Stimulated activated CD4-positive, alpha-beta T cell treated with anti-CD3 and anti-CD28 coated beads, Interleukin-1b, Interleukin-23, amount 100 ng/mL, for 48 hours (primary cell): ENCODE data around the gene ZNF275.
"Not testable (repeated sequence)": the region's sequence is repeated elsewhere in the genome, so short reads cannot be mapped to it uniquely, and the experiment has no call there.

ENCODE experiments used
- DNase-seq: peaks from one replicate; pipeline ENCODE4 v3.0.0-alpha.2; 2020

The ZNF275 gene, protein sequence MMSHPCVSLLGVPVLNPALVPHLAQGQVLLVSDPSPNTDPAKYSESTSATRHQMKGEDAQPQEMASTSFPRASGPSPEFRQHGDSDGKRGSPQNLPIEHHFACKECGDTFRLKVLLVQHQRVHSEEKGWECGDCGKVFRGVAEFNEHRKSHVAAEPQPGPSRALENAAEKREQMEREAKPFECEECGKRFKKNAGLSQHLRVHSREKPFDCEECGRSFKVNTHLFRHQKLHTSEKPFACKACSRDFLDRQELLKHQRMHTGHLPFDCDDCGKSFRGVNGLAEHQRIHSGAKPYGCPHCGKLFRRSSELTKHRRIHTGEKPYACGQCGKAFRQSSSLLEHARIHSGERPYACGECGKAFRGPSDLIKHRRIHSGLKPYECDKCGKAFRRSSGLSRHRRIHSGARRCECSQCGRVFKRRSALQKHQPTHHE

DNA sequence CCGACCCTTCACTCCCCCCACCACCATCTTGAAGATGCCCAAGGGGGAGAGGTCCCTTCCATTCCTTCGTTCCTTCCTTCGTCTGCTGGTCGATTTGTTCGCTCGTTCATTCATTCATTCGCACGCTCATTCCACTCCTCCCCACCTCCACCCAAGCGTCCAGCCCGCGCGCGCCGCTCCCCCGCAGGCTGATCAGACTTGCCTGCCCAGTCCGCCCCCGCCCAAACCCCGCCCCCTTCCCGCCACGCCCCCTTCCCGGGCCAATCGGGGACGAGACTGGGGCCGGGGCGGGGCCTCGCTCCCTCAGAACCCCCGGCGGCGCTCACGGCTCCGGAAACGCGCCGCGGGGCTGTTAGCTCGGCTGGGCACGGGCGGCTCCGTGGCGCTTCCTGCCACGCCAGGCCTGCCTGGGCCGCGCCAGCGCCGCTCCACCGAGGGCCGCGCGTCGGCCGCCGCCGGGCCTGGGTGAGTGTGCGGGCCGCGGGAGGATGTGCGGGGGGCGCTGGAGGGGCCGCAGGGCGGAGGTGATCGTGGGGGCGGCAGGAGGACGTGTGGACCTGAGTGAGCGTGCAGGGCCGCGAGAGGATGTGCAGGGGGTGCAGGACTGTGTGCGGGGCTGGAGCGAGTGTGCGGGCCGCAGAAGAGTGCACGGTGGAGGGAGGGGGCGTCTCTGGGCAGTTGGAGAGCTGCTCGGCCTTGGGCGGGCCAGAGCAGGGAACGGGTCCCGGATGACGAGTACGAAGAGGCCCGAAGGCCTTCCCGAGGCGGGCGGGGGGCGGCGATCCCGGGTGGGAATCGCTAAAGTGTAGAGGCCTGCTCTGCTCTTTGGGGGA is at the start of gene ZNF275:
ZNF275 (plus strand) TSS at position 333 of the 833 bp plus-strand sequence. CDS start 2,527 bp downstream, outside the sequence.
- peak; percentile 77 for DNase-seq

DNA sequence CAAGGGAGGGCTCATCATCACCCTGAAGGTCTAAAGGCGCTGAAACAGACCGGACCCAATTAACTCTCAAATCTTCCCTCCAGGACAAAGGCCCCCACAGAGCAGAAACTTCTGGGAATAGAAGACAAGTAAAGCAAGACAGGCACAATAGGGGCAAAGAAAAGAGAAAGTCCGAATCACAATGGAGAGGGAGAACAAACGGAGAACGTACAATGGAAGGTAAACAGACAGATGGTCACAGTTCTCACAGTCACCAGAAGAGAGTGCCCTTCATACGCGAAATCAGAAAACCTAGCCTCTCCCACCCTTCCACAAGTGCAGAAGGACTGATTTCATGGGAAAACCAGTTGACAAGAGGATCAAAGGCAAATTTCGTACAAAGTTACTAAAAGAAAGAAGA is 48.3 kb upstream of the ZNF275 start:
- not testable (repeated sequence) for DNase-seq

DNA sequence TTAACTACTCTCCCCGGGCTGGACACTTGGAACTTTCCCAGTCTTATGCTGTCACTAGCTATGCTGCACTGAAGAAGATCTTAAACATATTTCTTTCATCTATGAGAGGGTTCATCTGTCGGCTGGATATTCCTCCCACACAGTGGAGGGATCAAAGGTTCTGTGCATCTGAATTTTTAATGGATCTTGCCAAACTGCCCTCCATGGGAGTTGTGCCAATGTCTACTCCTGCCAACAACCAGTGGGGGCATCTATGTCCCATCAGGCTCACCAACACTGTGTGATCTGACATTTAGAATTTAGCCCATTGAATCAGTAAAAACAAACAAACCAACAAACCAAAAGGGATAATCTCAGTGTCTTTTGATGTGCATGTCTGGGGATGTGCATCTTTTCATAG is 45.1 kb upstream of the ZNF275 start:
- DNase-seq, result not testable (repeated sequence)

DNA sequence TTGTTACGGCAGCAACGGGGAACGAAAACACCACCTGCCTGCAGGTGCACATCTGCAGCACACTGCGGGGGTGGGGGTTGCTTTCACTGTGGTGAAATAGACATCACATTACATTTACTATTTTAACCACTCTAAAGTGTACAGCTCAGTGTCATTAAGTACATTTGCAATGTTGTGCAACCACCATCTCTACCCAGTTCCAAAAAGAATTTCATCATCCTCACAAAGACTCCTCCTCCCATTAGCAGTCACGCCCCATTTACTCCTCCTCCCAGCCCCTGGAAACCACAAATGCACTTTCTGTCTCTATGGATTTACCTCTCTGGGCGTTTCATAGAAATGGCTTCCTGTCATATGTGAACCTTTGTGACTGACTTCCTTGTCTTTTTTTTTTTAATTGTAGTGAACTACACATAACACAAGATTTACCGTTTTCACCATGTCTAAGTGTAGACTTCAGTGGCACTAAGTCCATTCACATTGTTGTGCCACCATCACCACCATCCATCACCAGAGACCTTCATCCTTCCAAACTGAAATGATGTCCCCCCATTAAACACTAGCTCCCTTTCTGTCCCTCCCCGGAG is 40.4 kb upstream of the ZNF275 start:
- not testable (repeated sequence) for DNase-seq

DNA sequence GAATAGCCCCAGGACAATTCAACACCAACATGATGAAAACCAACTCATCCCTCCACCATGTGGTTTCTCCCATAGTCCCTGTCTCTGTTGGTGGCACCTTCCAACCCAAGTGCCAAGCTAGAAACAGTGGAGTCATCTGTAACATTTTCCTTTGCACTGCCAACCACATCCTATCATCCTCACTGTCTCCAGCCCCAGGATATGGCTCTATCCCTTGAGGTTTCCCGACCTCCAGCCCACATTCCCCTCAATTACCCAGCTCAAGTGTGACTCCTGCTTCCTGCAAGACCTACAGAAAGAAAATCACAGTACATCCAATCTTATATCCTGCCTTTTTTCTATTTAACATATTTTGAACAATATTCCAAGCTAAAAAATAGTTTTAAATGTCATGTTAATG is 36.6 kb upstream of the ZNF275 start:
- no peak for DNase-seq

DNA sequence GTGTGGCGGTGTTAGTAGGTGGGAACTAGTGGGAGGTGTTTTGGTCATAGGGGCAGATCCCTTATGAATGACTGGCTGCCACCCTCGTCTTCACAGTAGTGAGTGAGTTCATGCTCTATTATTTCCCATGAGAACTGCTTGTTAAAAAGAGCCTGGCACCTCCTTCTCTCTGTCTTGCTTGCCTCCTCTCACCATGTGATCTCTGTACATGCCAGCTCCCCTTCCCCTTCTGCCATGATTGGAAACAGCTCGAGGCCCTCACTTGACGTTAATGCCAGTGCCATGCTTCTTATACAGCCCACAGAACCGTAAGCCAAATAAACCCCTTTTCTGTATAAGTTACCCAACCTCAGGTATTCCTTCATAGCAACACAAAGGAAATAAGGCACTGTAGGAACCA is 34.1 kb upstream of the ZNF275 start:
- no peak for DNase-seq

DNA sequence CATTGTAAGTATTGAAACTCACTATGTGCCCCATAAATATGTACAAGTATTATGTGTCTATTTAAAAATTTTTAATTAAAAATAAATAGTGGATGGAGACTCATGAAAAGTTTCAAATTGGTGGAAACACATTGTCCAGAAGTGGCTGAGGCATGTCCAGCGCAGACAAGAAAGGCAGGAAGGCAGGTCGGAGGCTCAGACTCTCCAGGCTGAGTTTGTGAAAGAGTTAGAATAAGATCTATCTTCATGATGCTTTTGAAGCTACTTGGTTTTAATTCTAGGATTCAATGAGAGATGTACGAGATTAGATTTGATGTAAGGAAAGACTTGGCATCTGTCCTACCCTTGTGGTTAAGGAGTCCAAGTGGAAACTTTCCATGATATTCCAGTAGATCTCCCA is 32.2 kb upstream of the ZNF275 start:
- no peak for DNase-seq

DNA sequence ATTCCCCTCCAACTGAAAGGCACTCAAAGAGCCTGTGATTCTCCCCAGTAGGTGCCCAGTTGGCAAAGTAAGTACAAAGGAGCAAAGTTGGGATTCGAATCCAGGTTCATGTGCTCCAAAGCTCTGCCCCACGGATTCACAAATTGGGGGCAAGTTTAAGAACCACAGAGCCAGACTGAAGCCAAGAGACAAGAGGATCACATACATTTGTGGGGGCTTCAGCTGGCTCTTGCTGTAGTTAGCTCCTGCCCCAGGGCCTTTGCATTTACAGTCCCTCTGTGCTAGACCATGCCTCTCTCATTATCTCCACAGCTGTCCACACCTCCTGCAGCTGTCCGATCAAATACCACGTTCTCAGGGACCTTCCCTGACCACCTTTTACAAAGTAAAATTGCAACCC is 31.2 kb upstream of the ZNF275 start:
- no peak for DNase-seq

DNA sequence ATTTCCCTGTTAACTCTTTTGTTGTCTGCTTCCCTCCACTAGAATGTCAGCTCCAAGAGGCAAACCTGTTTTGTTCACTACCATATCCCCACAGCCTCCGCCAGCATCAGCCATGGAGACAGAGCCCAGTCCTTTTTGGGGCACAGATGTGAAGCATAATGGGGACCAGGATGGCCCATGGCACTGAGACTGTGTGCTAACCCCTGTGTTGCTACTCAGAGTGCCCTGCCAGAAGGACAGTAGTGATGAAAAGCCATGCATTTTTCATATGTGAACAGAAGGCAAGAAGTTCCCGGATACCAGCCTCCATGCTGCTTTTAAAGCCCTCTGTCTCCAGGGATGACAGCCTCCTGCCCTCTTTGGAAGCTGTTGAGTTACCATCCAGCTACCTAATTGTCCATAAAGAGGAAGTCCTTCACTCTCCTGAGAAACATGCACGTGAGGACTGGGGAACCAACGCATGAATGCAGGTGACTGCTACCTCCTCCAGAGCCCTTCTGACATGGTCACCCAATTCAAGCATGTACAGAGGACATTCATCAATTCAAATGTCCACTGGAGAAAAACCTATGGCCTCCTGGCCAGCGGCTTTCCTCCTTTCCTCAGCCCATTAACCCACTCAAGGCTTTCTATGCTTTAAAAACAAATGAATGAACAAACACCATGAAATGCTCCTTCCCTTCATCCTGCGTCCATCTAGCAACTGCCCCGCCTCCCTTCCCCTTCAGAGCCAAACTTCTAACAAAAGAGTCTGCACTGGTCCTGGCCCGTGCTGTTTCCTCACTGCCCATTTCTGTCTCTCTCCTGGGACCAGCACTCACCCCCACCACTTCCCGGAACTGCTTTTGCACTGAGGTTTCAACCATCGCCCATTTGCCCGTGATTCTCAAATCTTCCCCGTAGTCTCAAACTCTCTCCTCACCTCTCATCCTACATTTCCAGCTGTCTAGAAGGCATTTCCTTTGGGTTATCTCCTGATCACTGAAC is 30.4 kb upstream of the ZNF275 start:
- no peak for DNase-seq

DNA sequence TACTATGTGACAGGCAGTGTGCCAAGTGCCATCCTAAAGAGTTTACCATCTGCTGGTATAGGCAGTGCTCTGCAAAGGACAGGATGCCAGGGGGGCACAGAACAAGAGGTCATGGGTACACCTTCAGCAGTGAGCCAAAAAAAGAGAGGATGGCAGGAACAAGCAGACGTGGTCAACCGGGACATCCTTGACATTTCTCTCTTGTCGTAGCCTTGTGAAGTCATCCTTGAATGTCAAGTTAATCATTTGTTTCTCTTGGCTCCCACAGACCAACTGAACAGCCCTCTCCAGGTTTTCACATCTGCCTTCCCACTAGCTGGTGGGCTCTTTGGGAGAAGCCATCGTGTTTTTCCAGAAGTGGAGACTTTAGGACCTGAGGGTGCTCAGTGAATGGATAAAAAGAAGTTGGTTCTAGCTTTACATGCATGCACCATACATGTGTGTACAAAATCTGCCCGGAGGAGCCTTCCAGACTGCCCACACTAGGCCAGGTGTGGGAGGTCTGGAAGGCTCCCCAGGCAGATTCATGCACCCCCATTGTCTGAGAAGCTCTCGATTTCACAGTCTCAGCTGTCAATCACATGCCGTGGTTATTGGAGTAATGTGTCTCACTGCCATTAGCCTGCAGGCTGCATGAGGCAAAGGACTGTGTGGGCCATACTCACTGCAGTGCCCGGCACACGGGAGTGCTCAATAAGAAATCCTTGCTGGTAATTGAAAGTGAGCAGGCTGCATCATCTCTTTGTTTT is 28.8 kb upstream of the ZNF275 start:
- DNase-seq, result no peak

DNA sequence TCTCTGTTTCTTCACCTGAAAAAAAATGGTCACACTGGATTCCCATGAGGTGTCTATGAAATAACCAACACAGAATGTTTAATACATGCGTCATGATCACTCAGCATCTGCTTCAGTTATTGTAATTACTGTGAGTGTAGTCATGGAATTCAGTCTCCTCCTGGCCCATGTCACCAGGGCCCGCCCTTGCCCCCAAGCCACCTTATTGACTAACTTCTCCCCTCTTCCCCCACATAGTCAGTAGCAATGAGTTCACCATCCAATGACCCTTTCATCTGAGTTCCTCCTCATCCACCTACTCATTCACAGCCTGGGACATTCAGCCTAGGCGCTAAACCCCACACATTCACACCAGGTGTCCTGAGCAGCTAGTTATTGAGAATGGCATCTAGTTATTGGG is 28.0 kb upstream of the ZNF275 start:
- no peak for DNase-seq

DNA sequence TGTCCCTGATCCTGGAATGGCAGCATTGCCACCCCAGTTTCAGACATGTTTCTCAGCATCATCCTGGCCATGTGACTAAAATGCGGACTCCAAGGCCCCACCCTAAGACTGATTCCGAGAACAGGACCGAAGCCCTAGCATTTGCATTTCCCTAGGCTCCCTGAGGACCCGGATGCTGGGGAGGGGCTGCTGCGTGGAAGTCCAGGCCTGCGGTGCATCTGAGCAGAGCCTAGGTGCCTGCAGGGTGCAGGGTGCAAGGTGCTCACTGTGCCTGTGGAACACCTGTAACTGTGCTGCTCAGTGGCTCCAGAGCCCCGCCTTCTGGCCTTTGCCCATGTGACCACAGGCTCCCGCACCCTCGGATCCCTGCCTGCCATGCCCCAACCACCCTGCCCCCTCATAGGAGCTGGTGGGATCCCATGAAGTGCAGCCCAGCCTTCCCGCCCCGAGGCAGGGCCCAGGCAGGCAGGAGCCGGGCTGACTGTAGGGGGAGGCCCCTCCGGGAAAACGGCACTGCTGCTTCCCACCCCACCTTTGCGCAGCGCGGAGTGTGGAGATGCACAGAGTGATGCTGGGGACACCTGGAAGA is 27.3 kb upstream of the ZNF275 start:
- DNase-seq, result no peak

DNA sequence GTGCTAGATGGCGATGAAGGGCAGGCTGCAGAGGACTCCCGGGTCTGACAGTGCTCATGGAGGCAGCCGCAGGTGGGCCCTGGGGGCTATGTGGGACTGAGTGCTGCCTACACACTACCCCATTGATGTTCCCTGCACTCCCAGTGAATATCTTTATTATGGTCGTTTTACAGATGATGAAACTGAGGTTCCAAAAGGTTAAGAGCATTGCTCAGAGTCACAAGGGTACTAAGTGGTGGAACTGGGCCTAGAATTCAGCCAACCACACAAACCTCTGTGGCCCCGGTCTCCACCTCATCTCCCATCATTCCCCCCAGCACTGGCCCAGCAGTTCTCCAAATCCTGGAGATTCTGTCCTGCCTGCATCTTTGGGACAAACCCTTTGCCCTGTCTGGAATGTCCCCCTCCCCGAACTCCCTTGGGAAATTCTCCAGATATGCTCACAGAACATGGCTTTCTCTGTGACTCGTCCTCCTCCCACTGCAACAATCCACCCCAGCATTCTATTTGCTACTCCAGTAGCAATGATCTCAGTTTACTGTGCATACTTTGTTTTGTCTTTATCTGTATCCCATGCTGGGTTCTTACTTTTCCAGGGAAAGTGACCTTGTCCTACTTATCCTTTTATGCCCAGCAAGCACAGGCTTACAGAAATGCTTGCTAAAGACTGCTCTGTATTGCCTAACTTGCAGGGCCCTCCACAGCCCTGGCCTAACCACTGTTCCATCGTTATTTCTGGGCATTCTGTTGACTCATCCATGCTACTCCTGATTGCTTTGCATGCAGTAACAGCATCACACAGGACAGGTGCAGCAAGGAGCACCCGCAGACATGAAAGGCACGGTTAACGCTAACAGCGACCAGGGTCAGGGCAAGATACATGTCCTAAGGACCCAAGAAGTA is 26.4 kb upstream of the ZNF275 start:
- DNase-seq, result no peak

DNA sequence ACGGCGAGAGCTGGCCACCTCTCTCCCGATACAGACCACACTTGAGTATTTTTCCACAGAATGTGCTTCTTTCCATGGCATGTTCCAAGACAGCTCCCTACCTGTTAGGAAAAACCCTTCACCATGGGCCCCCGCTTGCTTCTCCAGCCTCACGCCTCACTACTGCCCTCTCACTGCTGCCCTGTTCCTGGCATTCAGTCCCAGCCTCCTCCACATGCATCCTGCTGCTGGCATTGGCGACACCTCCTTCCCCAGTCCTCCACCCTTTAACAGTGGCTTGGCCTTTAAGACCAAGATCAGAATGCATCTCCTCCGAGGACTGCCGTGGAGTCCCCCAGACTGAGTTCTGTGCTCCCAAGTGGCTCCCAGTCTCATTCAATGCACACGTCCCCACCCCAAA is 23.1 kb upstream of the ZNF275 start:
- DNase-seq, result no peak

DNA sequence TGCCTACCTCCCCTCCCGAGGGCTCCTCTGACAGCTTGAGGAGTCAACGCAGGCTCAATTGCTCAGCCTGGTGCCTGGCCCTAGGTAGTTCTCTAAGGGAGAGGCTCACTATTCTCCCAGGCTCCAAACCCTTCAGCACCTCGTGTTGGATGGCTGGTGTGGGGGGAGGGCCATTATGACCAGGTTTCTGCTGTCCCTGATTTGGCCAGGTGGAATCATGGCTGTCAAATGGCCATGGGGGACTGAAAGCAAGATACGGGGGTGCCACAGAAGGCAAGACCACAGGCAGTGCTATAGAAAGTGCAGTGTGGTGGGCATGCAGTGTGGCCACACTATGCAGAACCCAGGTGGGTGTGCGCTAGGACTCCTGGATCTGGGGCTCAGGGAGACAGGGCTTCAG is 21.9 kb upstream of the ZNF275 start:
- no peak for DNase-seq

DNA sequence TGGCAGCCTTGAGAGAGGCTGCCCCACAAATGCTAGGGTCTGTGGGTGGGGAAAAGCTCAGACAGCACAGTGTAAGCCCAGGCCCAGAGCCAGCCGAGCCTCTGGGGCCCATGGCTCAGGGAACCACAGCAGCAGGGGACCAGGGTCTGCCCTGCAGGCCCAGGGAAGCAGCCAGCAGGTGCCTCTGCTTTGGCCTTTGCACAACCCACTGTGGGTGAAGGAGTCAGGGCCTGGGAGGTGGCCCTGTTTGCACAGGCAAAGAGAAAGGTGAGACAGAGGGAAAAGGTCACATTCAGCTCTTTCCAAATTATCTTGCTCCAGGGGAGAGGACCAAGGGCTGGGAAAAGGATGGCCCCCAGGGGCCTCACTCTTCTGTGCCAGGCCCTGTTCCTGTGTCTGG is 21.1 kb upstream of the ZNF275 start:
- DNase-seq, result no peak

DNA sequence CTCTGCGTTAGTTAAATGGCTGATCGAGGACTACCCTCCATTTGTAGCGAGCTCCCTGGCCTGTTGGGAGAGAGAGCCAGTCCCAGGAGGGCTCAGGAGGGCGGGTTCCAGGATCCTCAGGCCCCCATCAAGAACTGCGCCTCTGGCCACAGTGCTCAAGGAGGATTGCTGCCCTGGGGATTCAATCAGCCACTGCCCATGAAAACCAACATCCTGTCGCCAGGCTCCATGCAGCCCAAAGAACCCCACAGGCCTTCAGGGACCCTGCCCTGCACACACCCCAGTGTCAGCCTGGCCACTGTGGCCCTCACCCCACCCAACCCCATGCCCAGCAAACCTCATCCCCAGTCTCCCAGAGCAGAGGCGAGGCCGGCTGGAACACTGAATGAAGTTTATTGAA is 16.6 kb upstream of the ZNF275 start:
- DNase-seq, result no peak

DNA sequence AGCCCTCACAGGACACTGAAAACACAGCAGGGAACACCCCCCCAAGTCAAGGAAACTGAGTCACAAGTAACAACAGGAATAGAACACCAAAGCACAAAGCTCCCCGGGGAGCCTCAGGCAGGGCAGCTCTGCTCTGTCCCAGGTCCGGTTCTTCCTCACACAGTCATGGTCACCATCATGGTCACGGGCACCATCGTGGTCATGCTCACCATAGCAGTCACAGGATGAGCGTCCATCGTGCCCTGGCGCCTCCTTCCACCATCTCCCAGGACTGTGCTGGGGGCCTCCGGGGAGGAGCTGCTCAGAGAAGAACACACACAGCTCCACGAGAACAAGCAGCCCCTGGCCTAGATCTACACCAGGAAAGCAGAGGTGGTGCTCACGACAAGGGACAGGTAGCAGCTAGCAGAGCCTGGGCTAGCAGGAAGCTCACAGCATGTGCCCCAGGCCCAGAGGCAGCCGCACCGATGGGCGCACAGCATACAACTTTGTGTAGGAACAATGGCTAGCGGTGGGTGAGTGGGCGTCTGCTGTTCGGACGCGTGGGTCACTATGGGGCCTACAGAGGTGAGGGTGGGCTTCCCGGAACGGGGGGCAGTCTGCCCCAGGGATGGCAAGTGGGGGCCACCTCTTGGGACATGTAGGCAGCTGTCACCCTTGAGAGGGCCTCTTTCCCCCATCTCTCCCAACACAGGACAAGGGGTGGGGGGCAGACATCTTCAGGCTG is 15.8 kb upstream of the ZNF275 start:
- DNase-seq, result no peak

DNA sequence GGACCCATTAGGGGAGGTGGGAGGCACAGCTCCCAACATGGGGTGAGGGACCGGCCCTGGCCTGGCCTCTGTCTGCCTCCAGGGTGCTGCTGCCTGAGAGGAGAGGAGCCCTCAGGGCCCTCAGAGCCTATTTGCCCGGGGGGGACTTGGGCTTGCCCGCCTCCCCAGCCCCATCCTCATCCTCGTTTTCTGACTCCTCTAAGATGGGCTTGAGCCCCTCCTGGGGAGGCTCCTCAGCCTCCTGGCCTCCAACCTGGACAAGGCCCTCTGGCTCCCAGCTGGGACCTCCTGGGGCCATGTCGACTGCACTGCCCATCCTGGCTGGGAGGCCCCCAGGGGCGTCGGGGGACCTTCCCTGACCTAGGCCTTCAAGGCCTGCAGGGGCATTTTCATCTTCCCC is 15.1 kb upstream of the ZNF275 start:
- DNase-seq, result no peak
